T1000 (cell line): ENCODE measurements around the gene KCND3.

Experiments used
- DNase-seq: peaks from one replicate; lab custom pipeline; 2025; ENCODE audit warnings: mixed read lengths; lab: John Stamatoyannopoulos, UW

Gene KCND3

DNA sequence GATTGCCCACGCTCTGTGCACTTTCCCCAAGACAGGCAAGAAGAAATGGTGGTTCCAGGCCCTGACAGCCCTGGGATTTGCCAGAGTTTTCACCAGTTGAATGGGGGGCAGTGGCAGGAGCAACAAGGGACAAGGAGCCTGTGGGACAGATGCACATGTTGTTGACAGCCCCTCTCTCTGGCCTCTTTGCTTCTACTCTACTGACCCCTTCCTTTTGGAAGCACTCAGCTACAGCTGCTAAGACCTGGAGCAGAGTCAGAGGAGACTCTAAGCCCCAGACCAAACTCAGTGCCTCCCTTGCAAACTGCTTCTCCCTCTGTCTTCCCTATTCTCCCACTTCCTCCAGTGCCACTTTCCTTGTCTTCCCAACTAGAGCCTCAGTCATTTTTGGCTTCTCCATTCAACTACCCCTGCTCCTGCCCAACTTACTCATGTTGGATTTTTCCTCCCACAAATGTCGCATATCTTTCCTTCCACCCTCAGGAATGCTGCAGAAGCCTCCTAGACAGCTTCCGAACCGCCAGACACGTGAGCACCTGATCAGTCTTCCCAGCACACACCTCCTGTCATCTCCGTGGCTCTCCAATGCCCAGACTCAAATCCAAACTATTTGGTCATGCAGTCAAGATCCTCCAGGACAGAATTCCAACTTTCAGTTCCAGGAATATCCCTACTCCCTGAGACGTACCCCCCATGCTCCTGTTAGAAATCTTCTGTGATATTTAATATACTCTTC, 259.4 kb downstream of the KCND3 start:
- DNase-seq: no peak

GRCh38 chr1:111729271-111729921, 260.1 kb downstream of the KCND3 start:
- no peak for DNase-seq

DNA sequence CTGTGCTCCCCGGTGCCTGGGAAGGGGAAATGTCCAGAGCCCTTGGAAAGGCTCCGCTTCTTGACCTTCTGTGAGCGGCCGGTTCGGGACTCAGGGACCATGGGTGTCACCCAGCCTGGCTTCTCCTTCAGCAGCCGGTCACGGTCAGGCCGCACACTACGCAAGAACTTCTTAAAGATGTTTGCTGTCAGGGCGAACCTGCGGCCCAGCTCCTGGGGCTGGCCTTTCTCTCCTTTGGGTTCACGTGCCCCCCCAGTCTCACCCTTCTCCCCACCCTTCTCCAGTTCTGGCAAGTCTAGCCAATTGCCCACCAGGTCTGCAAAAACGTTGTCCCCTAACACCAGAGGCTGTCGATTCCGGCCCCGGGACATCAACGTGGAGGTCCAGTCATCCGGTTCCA, 262.4 kb downstream of the KCND3 start:
- DNase-seq: no peak

DNA sequence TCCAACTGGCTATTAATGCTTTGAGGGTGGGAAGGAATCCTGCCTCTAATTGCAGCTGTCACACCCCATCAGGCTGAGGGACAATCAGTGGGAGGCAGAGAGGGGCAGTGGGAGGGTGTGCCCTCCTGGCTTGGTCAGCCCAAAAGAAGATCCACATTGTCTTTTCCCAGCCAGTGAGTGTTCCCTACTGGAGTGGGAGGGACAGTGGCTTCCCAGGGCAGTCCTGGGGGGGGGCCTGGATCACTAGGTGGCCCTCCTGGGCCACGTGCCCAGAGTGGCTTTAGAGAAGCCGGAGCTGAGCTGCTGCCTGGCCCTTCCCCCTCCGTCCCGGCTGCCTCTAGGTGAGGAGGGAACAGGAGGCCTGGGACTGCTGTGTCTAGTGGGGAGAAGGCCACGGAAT, 264.3 kb downstream of the KCND3 start:
- no peak for DNase-seq

DNA sequence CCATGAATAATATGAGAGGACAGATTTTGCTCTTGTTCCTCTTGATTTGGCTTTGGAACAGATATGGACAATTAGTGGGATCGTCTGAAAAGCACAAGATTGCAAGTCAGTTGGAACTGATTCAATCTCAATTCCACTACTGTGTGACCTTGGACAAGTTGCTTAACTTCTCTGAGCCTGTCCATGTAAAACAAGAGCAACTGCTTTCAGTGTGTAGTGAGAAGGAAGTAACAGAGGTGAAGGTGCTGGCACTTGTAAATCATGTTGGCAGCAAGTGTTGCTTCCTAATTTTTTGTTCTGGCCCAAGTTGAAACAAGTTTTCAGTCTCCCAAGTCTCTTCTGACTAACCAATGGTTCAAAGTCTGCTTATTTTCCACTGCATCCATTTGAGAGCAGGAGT, 265.6 kb downstream of the KCND3 start:
- no peak for DNase-seq

DNA sequence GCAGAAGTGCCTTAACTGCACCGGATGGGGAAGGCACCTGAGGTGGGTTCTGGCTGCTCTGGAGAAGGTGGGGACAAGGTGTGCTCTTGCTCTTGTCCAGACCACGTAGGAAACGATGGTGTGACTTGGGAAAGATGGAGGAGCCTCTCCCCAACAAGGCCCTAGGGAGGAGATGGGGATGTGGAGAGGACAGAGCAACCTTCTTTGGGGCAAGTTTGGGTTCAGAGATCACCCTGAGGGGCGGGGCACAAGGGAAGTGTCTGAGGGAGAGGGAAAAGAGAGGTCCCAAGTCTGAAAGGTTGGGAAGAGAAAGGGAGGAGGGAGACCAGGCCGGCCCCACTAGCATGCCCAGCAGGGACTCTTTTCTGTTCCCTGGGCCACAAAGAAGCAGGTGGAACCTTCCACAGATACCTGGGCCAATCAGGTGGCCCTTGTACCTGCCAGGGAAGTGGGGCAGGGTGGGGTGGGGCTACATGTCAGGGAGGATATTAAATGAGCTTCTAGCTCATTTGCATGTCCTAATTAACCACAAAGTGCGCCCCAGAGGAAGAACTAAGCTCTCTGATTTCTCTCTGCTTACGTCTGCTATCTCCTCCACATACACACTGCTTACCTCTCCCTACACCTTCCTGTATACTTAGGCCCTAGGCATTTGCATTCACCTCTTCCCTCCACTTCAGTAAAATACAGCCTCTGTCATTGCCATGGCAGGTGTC, 266.2 kb downstream of the KCND3 start:
- DNase-seq: no peak

DNA sequence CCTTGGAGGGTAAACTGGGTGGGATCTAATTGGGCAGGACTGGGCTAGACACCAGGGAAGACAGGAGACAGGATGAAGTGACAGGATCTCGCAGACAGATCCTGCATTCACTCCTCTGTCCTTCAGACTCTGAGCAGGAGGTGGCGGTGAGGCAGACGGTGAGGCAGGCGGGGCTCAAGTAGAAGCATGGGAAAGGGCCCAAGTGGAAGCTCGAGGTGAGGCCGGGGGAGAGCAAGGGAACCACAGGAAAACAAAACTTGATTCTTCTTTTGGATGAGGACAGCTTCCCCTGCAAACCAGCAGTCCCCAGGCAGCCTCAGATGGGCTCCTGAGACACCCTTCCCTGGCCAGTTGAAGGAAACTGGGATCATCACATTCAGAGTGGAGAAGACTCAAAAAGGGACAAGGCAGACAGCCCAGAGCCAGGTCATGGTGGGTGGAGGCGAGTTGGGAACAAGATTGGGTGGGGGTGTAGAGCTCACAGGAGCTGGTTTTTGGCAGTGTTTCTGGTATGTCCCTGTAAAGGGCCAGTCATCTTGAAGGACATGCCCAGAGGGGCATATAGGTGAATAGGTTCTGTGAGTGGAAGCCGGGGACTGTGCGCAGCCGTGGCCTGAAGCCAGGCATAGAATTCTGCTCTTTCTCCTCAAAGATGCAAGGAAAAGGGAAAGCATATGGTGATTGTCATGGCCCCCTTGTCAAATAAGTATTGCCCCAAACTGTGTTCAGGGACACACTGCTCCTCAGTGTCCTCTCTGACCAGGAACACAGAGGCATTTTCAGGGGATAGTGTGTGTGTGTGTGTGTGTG, 268.3 kb downstream of the KCND3 start:
- no peak for DNase-seq
